ENCODE results near the gene PLEKHG4B. TPM values are rescaled to one million over a fixed set of nuclear protein-coding genes. Genes with fewer than 3 reads are reported as not detected.

PLEKHG4B gene
- total RNA-seq, 1 donor from 2014 or later = 5.4 TPM

- H3K4me3 ChIP-seq (ENCODE audit: low read depth, low read length) = no peak overlapping the region
- no peak for DNase-seq (ENCODE audit: low read depth)
- no peaks in the 10 kb centered on the region for H3K36me3 ChIP-seq (ENCODE audit: control insufficient read depth, insufficient read depth, low read length)
- TF ChIP-seq, protein P1, sequence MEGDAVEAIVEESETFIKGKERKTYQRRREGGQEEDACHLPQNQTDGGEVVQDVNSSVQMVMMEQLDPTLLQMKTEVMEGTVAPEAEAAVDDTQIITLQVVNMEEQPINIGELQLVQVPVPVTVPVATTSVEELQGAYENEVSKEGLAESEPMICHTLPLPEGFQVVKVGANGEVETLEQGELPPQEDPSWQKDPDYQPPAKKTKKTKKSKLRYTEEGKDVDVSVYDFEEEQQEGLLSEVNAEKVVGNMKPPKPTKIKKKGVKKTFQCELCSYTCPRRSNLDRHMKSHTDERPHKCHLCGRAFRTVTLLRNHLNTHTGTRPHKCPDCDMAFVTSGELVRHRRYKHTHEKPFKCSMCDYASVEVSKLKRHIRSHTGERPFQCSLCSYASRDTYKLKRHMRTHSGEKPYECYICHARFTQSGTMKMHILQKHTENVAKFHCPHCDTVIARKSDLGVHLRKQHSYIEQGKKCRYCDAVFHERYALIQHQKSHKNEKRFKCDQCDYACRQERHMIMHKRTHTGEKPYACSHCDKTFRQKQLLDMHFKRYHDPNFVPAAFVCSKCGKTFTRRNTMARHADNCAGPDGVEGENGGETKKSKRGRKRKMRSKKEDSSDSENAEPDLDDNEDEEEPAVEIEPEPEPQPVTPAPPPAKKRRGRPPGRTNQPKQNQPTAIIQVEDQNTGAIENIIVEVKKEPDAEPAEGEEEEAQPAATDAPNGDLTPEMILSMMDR (IDR thresholded peaks at IDR 0.05; ENCODE audit: insufficient read depth, low read length, poor library complexity, severe bottlenecking) = no peak
- peaks cover 43% of the 10 kb centered on the region for H3K27me3 ChIP-seq (ENCODE audit: control insufficient read depth, insufficient read depth, low read length)
Measured at GRCh38 chr5:93221-93980, 1.4 kb downstream of the PLEKHG4B start.

GRCh38 chr5:94113-94892 lies 2.3 kb downstream of the PLEKHG4B start:
- Histone ChIP-seq H3K27me3 (ENCODE audit: control insufficient read depth, insufficient read depth, low read length) (peaks cover 43% of the 10 kb centered on the region), H3K36me3 (ENCODE audit: control insufficient read depth, insufficient read depth, low read length) (no peaks in the 10 kb centered on the region), H3K4me3 (ENCODE audit: low read depth, low read length) (no peak overlapping the region)
- DNase-seq (ENCODE audit: low read depth) = no peak
- TF ChIP-seq, protein P1 (IDR thresholded peaks at IDR 0.05; ENCODE audit: insufficient read depth, low read length, poor library complexity, severe bottlenecking) = no peak

GRCh38 chr5:95241-95980 lies 3.4 kb downstream of the PLEKHG4B start:
- no peak for DNase-seq (ENCODE audit: low read depth)
- H3K4me3 ChIP-seq (ENCODE audit: low read depth, low read length) = no peak overlapping the region
- TF ChIP-seq, protein P1 (IDR thresholded peaks at IDR 0.05; ENCODE audit: insufficient read depth, low read length, poor library complexity, severe bottlenecking) = no peak
- peaks cover 36% of the 10 kb centered on the region for H3K27me3 ChIP-seq (ENCODE audit: control insufficient read depth, insufficient read depth, low read length)
- H3K36me3 ChIP-seq (ENCODE audit: control insufficient read depth, insufficient read depth, low read length) = no peaks in the 10 kb centered on the region

- TF ChIP-seq, protein P1 (IDR thresholded peaks at IDR 0.05; ENCODE audit: insufficient read depth, low read length, poor library complexity, severe bottlenecking) = no peak
- peaks cover 19% of the 10 kb centered on the region for H3K27me3 ChIP-seq (ENCODE audit: control insufficient read depth, insufficient read depth, low read length)
- H3K36me3 ChIP-seq (ENCODE audit: control insufficient read depth, insufficient read depth, low read length) = no peaks in the 10 kb centered on the region
- H3K4me3 ChIP-seq (ENCODE audit: low read depth, low read length) = no peak overlapping the region
- no peak for DNase-seq (ENCODE audit: low read depth)
Measured at GRCh38 chr5:96976-97660, 5.2 kb downstream of the PLEKHG4B start.

GRCh38 chr5:99815-100214 lies 7.8 kb downstream of the PLEKHG4B start:
- no peaks in the 10 kb centered on the region for H3K36me3 ChIP-seq (ENCODE audit: control insufficient read depth, insufficient read depth, low read length)
- H3K4me3 ChIP-seq (ENCODE audit: low read depth, low read length) = no peak overlapping the region
- TF ChIP-seq, protein P1 (IDR thresholded peaks at IDR 0.05; ENCODE audit: insufficient read depth, low read length, poor library complexity, severe bottlenecking) = no peak
- peaks cover 3% of the 10 kb centered on the region for H3K27me3 ChIP-seq (ENCODE audit: control insufficient read depth, insufficient read depth, low read length)
- no peak for DNase-seq (ENCODE audit: low read depth)
